Adipocyte (in vitro differentiated cells): Measurements from ENCODE around the gene CTAG1A.
"Not testable (repeated sequence)": the region's sequence is repeated elsewhere in the genome, so short reads cannot be mapped to it uniquely, and the experiment has no call there.

Experiments used
- DNase-seq: peaks from one replicate; pipeline ENCODE4 v3.0.0-alpha.2; 2015; ENCODE audit warnings: low read depth
- H3K27me3 ChIP-seq: replicated peaks from 2 replicates; pipeline ENCODE4 v1.7.0; 2013; ENCODE audit warnings: mild to moderate bottlenecking, low read length, moderate library complexity; ENCODE audit not compliant: control insufficient read depth, insufficient read depth
- H3K36me3 ChIP-seq: 2 replicates; pipeline ENCODE4 v1.7.0; 2013; ENCODE audit warnings: low read length, mild to moderate bottlenecking, moderate library complexity; ENCODE audit not compliant: control insufficient read depth, insufficient read depth, severe bottlenecking
- H3K4me1 ChIP-seq: 2 replicates; pipeline ENCODE4 v1.7.0; 2013; ENCODE audit warnings: mild to moderate bottlenecking, low read length, moderate library complexity; ENCODE audit not compliant: control insufficient read depth, insufficient read depth
- H3K4me3 ChIP-seq: 2 replicates; pipeline ENCODE4 v1.7.0; 2013; ENCODE audit warnings: mild to moderate bottlenecking, low read length, moderate library complexity
- H3K9ac ChIP-seq: 2 replicates; pipeline ENCODE4 v1.7.0; 2013; ENCODE audit warnings: mild to moderate bottlenecking, low read length, moderate library complexity
- H3K9me3 ChIP-seq: 2 replicates; pipeline ENCODE4 v1.7.0; 2013; ENCODE audit warnings: mild to moderate bottlenecking, low read length, moderate library complexity; ENCODE audit not compliant: control insufficient read depth

The CTAG1A gene

GRCh38 chrX:154602226-154602625, 17.3 kb downstream of the CTAG1A start:
- no peaks in the 10 kb centered on the region for H3K36me3 ChIP-seq
- no peak overlapping the region for H3K9ac ChIP-seq
- peaks cover 4% of the 10 kb centered on the region for H3K9me3 ChIP-seq
- DNase-seq: no peak
- H3K4me1 ChIP-seq: peaks cover 5% of the 10 kb centered on the region
- H3K4me3 ChIP-seq: no peak overlapping the region
- H3K27me3 ChIP-seq: peaks cover 11% of the 10 kb centered on the region

GRCh38 chrX:154602766-154603437, 18.0 kb downstream of the CTAG1A start:
- Histone ChIP-seq H3K4me1 (peaks cover 5% of the 10 kb centered on the region), H3K9ac (no peak overlapping the region), H3K9me3 (peaks cover 4% of the 10 kb centered on the region), H3K36me3 (no peaks in the 10 kb centered on the region), H3K27me3 (peaks cover 14% of the 10 kb centered on the region), H3K4me3 (no peak overlapping the region)
- no peak for DNase-seq

GRCh38 chrX:154603438-154604430, 18.8 kb downstream of the CTAG1A start:
- H3K9ac ChIP-seq: no peak overlapping the region
- H3K36me3 ChIP-seq: no peaks in the 10 kb centered on the region
- peaks cover 4% of the 10 kb centered on the region for H3K9me3 ChIP-seq
- no peak overlapping the region for H3K4me3 ChIP-seq
- peak; percentile 74 for DNase-seq
- H3K4me1 ChIP-seq: peaks cover 5% of the 10 kb centered on the region
- peaks cover 14% of the 10 kb centered on the region for H3K27me3 ChIP-seq

GRCh38 chrX:154605566-154605965, 20.6 kb downstream of the CTAG1A start:
- no peaks in the 10 kb centered on the region for H3K36me3 ChIP-seq
- H3K9me3 ChIP-seq: peaks cover 4% of the 10 kb centered on the region
- H3K27me3 ChIP-seq: peaks cover 14% of the 10 kb centered on the region
- no peak overlapping the region for H3K9ac ChIP-seq
- H3K4me1 ChIP-seq: peaks cover 5% of the 10 kb centered on the region
- H3K4me3 ChIP-seq: no peak overlapping the region
- DNase-seq: no peak

- Histone ChIP-seq H3K27me3 (peaks cover 14% of the 10 kb centered on the region), H3K36me3 (no peaks in the 10 kb centered on the region), H3K4me1 (peaks cover 5% of the 10 kb centered on the region), H3K4me3 (no peak overlapping the region), H3K9ac (no peak overlapping the region), H3K9me3 (peaks cover 4% of the 10 kb centered on the region)
- no peak for DNase-seq
Observed at GRCh38 chrX:154607370-154607769, 22.4 kb downstream of the CTAG1A start.

GRCh38 chrX:154607976-154608375, 23.0 kb downstream of the CTAG1A start:
- peaks cover 11% of the 10 kb centered on the region for H3K27me3 ChIP-seq
- not testable (repeated sequence) for H3K36me3 ChIP-seq, DNase-seq, H3K4me3 ChIP-seq, H3K9me3 ChIP-seq, H3K4me1 ChIP-seq, H3K9ac ChIP-seq

- not testable (repeated sequence) for H3K9ac ChIP-seq, H3K36me3 ChIP-seq, H3K4me1 ChIP-seq, H3K9me3 ChIP-seq, DNase-seq, H3K4me3 ChIP-seq
- peaks cover 11% of the 10 kb centered on the region for H3K27me3 ChIP-seq
Observed at GRCh38 chrX:154608823-154609222, 23.9 kb downstream of the CTAG1A start.

- peaks cover 11% of the 10 kb centered on the region for H3K27me3 ChIP-seq
- not testable (repeated sequence) for DNase-seq, H3K9me3 ChIP-seq, H3K36me3 ChIP-seq, H3K4me1 ChIP-seq, H3K4me3 ChIP-seq, H3K9ac ChIP-seq
Observed at GRCh38 chrX:154611146-154611545, 26.2 kb downstream of the CTAG1A start.

- not testable (repeated sequence) for H3K4me1 ChIP-seq, H3K36me3 ChIP-seq, H3K9me3 ChIP-seq, H3K9ac ChIP-seq, H3K4me3 ChIP-seq, H3K27me3 ChIP-seq, DNase-seq
Observed at GRCh38 chrX:154613586-154613985, 28.7 kb downstream of the CTAG1A start.

GRCh38 chrX:154619182-154619581, 34.2 kb downstream of the CTAG1A start, which contains the start of gene CTAG1B:
TSS of gene CTAG1B (minus strand) at chrX:154619282. CDS start at chrX:154619218, 64 bp downstream.
- DNase-seq, H3K27me3 ChIP-seq, H3K4me3 ChIP-seq, H3K36me3 ChIP-seq, H3K4me1 ChIP-seq, H3K9me3 ChIP-seq, H3K9ac ChIP-seq: not testable (repeated sequence)

GRCh38 chrX:154620767-154621414, 36.0 kb downstream of the CTAG1A start:
- H3K9ac ChIP-seq, H3K4me1 ChIP-seq, H3K36me3 ChIP-seq, DNase-seq, H3K27me3 ChIP-seq, H3K9me3 ChIP-seq, H3K4me3 ChIP-seq: not testable (repeated sequence)
